Panc1 (cell line): ENCODE data around the gene CCT5. TPM values are rescaled to one million over a fixed set of nuclear protein-coding genes. Genes with fewer than 3 reads are reported as not detected.

Experiments
- ATAC-seq: fragments of 200-7000 bp; cut with Tn5 transposase; 2 replicates; pipeline ENCODE4 v1.9.1; 2020; ENCODE audit warnings: mild to moderate bottlenecking, moderate library complexity
- BruUV-seq: library from RNA; stranded (reverse); fragments of 400-500 nt; replicated peaks from 2 replicates; lab custom pipeline; 2021; lab: Mats Ljungman, UMichigan
- CTCF ChIA-PET: fragments of 300-600 bp; sonication (Branson Sonifier 250); formaldehyde crosslinking; loops from one replicate; lab custom pipeline; 2022; ENCODE audit warnings: antibody characterized with exemption; lab: Charles Lee
- POLR2A ChIA-PET: fragments of 300-600 bp; sonication (Branson Sonifier 250); formaldehyde crosslinking; loops from one replicate; lab custom pipeline; 2022; ENCODE audit warnings: antibody characterized with exemption; lab: Charles Lee
- DNase-seq: peaks from one replicate; pipeline ENCODE4 v3.0.0-alpha.2; 2010; ENCODE audit warnings: low read depth, low spot score
- H3K27ac ChIP-seq: 2 replicates; pipeline ENCODE4 v1.5.1; 2011; ENCODE audit warnings: mild to moderate bottlenecking, low read length, inconsistent platforms
- H3K27me3 ChIP-seq: fragments of 200-500 bp; sonication (Bioruptor generic); 2 replicates; pipeline ENCODE4 v1.6.0; 2014; ENCODE audit warnings: low read length, inconsistent platforms; ENCODE audit not compliant: control insufficient read depth, insufficient read depth
- H3K36me3 ChIP-seq: fragments of 200-500 bp; sonication (Bioruptor generic); 2 replicates; pipeline ENCODE4 v1.5.1; 2014; ENCODE audit warnings: inconsistent platforms, mild to moderate bottlenecking, low read length, moderate library complexity; ENCODE audit not compliant: control insufficient read depth, insufficient read depth
- H3K4me1 ChIP-seq: 2 replicates; pipeline ENCODE4 v1.5.1; 2011; ENCODE audit warnings: inconsistent platforms, mild to moderate bottlenecking, low read length, moderate library complexity; ENCODE audit not compliant: control insufficient read depth, insufficient read depth
- H3K4me3 ChIP-seq, 2 experiments: 2 replicates each; pipeline ENCODE4 v1.5.1; 2011 to 2012; ENCODE audit warnings: low read depth in 2 of 2, low read length in 2 of 2, mild to moderate bottlenecking in 2 of 2, inconsistent platforms in 1 of 2, moderate library complexity in 1 of 2
- H3K9me3 ChIP-seq: fragments of 200-500 bp; sonication (Bioruptor generic); 2 replicates; pipeline ENCODE4 v1.5.1; 2014; ENCODE audit warnings: low read depth, mild to moderate bottlenecking, inconsistent platforms, low read length, moderate library complexity; ENCODE audit not compliant: control insufficient read depth, insufficient read depth
- REST ChIP-seq, 2 experiments: IDR thresholded peaks; 2 replicates each; pipeline ENCODE4 v1.6.1; 2011 to 2012; ENCODE audit warnings: low read depth in 2 of 2, control low read depth in 1 of 2, low read length in 1 of 2, mild to moderate bottlenecking in 1 of 2, moderate library complexity in 1 of 2; ENCODE audit not compliant: insufficient read depth in 1 of 2
- SIN3A ChIP-seq: IDR thresholded peaks from 2 replicates; pipeline ENCODE4 v1.6.1; 2012; ENCODE audit warnings: low read depth, mild to moderate bottlenecking, low read length, moderate library complexity, borderline replicate concordance; ENCODE audit not compliant: insufficient read depth
- in situ Hi-C: cut with HindIII; loops from 2 replicates; pipeline ENCODE4 v1.10.0; 2016; ENCODE audit warnings: low sequenced_read_pairs, low pct_unique_long_range_greater_than_20kb
- intact Hi-C: fragments of 100-400 bp; cut with micrococcal nuclease; formaldehyde crosslinking; loops from one replicate; pipeline ENCODE4 v1.10.0; 2022; ENCODE audit not compliant: unreplicated experiment
- total RNA-seq: library from RNA; stranded (reverse); gene quantifications from one replicate; pipeline ENCODE4 v1.2.1, GENCODE V29; 2021; ENCODE audit not compliant: unreplicated experiment

Gene CCT5
- total RNA-seq, 1 experiment from 2014 or later = 476 TPM

DNA sequence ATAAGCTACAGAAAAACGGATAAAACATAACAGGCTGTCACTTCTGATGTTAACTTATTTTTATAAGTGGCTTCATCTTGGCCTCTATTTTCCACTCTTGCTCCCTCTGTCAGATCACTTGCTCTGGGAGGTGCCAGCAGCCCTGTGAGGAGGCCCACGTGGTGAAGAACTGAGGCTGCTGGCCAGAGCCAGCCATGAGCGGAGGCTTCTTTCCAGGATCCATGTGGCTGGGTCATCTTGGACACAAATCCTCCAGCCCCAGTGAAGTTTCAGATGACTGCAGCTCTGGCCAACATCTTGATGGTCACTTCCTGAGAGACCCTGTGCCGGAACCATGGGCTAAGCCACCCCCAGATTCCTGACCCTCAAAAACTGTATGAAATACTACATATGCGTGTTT, 65.1 kb downstream of the CCT5 start:
- no peak for TF ChIP-seq REST (IDR thresholded peaks at IDR 0.05; ENCODE audit: insufficient read depth in 1 of 2, low read depth in 2 of 2, low read length in 1 of 2)
- no peak for TF ChIP-seq SIN3A
- no peak overlapping the region for H3K4me3 ChIP-seq
- H3K9me3 ChIP-seq = no peaks in the 10 kb centered on the region
- ChIA-PET POLR2A (no interaction called here), CTCF (no interaction called here)
- ATAC-seq (no peak), DNase-seq (no peak)
- in situ Hi-C loops (no loop called here), intact Hi-C loops (no loop called here)
- BruUV-seq = no TSS peak
- H3K36me3 ChIP-seq = no peaks in the 10 kb centered on the region
- peaks cover 9% of the 10 kb centered on the region for H3K4me1 ChIP-seq
- H3K27ac ChIP-seq = no peak overlapping the region
- no peaks in the 10 kb centered on the region for H3K27me3 ChIP-seq

Other genes with a start within 250 kb of the CCT5 start
- gene ATPSCKMT, start 392 bp upstream of the CCT5 start, total RNA-seq = 23.1 TPM
- gene CMBL, start 57.6 kb downstream of the CCT5 start, total RNA-seq = 43.2 TPM
- gene MARCHF6, start 103.4 kb downstream of the CCT5 start, total RNA-seq = 172 TPM
- gene ROPN1L, start 191.6 kb downstream of the CCT5 start, total RNA-seq = 3.0 TPM